HS-27A (cell line): ENCODE measurements around the gene APC2.

ENCODE experiments used
- DNase-seq: peaks from one replicate; pipeline ENCODE4 v3.0.0-alpha.2; 2012; ENCODE audit warnings: low read depth, missing footprints

The APC2 gene

DNA sequence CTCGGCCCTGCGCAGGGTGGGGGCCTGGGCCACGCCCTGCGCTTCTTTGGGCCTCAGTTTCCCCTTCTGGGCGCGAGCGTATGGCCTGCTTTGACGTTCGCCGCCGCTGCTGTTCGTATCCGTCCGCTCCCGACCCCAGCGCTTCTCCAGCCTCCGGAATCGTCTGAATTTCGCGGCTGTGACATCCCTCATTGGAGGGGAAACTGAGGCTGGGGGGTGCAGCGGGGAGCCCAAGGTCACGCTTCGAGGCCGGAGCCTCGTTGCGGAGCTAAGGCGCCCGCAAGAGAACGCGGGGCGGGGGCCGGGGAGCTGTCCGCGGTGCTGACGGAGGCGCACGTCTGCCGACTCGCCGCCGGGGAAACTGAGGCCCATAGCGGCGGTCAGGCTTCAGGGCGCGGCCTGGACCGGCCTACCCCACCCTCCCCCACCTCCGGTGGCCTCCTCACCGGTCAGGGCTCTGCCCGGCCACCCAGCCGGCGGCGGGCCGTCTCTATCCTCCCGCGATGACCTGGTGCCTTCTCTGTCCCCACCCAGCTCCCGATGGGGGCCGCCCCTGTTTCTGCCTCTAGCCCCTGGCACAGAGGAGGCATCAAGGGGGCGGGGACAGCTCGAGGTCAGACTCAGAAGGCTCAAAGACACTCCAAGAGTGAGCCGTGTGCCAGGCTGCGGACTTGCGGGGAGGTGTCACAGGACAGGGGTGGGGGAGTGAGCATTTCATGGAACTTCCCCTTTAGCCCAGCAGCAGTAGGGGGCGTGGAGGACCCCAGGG, 3.0 kb upstream of the APC2 start:
- no peak for DNase-seq

DNA sequence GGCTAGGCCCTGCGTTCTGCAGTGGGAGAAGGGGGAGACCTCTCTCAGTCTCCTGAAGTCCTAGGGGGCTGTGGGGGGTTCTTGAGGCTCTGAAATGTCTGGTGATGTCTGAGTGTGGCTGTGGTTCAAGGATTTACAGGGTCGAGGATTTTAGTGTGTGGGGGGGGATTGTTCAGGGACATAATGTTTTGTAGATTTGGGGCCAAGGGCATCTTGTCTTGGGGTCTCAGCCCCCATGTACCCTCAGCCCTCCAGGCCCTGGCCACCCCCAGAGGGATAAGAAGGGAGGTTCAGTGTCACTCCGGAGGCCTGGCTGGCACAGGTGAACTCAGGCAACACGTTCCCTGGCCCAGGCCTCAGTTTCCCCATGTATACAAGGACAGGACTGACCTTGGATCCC, 2.4 kb upstream of the APC2 start:
- DNase-seq = no peak

DNA sequence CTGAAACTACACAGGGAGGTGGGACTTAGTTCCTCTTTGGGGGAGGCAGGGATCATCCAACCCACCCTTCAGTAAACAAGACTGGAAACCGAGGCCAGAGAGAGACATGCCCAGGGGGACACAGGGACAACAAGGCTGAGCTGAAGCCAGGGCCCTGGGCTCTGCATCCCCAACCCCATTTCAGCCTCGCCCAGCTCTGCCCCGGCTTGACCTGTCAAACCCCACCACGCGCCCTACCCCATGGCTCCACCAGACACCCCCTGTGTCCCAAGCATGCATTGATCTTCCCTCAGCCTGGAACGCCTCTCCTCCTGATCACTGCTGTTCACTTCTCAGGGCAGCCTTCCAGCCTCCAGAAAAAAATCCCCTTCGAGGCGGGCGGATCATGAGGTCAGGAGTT, 2.0 kb upstream of the APC2 start:
- no peak for DNase-seq

DNA sequence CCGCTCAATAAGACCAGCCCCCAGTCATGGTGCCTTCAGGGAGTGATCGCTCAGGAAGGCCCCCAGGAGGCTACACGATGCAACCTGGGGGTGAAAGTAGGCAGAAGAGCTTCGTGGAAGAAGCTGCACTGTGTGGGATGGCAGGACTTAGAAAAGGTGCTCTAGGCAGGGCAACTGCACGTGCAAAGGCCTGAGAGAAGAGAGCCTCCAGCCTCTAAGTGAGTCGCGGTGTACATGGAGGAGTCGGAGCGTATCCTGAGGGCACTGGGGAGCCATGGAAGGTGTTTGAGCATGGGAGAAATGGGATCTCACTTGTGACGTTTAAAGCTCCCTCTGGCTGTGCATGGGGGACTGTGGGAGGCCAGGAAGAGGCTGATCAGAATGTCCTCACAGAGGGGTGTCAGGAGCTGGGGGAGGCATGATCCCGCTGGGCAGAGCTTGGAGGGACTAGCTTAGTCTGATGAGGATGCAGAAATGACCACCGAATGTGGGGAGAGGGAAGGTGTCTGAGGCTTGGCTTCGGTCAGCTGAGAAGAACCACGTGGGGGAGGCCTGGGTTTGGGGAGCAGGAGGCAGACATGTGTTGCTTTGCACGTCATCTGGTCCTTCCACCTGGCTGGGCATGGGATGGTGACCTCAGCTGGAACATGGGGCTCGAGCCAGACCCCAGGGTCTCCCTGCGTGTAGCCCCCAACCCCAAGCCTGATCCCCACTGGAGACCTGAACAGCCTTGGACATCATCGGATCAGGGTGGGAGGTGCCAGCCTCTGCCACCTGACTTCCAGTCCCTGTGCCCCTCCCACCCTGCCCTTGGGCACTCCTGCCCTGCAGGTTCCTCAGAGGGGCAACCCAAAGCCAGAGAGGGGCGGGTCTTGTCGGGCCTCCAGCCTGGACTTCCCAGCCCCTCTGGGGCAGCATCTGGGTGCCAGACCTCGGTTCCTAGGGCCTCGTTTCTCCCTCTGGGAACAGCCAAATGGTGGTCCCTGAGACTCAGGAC, 1.1 kb downstream of the APC2 start:
- DNase-seq = no peak

DNA sequence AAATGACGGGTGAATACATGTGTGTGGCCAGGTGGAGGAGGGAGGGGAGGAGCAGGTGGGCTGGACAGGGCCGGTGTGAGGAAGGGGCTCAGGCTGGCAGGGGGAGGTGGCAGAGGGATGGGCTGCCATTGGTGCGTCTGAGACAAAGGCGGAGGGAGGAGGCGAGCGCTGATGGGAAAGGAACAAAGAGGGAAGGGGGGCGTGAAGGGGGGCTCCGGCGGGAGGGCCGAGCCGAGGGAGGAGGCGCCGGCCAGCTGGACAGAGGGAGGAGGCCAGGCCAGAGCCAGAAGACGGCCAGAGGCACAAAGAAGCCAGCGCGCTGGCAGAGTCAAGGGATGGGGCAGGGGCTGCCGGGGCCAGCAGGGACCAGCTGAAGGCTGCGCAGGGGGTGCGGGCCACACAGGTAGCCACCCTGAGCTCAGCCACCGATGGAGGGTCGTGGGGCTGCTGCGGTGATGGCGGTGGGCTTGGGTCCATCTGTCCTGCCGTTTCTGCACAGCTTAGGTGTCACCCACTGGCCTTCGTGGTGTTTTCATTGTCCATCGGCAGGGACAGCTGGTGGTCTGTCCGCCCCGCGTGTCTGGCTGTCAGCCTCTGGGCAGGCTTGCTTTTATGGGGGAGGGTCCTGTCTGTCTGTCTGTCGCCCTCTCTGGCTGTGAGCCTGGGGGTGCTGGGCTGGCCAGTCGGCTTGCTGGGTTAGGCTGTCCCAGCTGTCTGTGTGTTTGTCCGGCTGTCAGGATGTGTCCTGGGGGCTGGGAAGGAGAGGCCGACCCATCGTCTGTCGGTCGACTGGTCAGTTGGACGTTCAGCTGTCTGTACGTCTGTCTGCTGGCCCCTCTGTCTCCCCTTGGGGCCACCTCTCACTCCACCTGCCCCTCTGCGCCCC, 2.2 kb downstream of the APC2 start:
- no peak for DNase-seq

DNA sequence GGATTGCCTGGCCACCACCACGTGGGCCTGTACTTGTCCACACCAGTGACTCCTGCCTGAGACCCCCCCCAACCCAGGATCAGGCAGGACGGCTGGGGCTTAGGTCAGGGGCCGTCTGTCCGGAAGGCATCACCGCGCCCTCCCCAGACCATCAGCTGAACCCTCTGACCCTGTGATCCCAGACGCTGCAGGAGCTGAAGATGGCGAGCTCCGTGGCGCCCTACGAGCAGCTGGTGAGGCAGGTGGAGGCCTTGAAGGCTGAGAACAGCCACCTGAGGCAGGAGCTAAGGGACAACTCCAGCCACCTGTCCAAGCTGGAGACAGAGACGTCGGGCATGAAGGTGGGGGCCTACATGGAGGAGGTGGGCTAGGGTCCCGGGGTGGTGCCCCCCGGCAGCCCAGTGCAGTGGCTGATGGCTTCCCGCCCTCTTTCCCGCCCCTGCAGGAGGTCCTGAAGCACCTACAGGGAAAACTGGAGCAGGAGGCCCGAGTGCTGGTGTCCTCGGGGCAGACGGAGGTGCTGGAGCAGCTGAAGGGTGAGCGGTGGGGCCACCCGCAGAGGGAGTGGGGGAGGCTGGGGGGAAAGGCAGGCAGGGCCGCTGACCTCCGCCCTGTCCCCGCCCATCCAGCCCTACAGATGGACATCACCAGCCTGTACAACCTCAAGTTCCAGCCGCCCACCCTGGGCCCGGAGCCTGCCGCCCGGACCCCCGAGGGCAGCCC, 3.0 kb downstream of the APC2 start:
- no peak for DNase-seq

DNA sequence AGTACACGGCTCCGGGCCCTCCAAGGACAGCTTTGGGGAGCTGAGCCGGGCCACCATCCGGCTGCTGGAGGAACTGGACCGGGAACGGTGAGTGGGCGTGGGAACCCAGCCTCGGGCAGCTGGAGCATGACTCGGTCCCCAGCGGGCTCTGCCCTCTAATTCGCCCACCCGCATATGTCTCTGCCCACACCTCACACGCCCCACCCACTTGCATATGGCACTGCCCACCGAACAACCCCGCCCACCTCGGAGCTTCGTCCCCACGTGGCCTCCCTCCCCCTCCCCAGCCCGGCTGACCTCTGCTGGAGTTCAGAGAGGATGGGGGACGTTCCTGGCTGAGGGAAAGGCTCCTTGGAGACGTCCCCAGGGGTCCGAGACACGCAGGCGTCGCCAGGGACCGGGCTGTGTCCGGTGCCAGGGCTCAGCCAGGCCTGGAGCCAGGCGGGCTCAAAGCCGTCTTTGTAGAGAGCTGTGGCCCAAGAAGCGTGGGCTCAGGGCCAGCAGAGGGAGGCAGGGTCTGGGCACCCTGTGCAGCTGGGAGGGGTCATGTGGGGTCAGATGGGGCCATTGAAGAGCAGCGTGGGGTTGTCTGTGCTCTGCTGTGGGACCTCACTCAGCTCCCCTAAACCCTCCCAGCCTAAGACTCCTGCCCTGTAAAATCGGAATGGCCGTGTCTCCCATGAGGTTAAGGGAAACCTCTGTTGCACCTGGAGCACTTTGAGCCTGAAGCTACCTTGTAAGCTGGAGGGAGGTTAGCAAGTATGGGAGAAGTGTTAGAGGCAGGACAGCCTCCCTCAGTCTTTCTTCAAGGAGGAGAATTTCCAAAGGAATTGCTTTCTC, 3.8 kb downstream of the APC2 start:
- no peak for DNase-seq

DNA sequence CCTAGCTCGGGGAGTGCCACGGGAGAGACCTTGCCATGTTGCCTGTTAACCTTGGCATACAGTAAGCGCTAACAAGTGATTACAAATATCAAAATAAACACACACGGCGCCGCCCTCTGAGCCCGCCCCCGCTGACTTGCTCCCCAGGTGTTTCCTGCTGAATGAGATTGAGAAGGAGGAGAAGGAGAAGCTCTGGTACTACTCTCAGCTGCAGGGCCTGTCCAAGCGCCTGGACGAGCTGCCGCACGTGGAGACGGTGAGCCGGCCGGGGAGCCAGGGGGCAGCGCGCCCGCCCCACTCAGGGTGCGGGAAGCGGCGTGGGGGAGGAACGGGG, 5.0 kb downstream of the APC2 start:
- no peak for DNase-seq

DNA sequence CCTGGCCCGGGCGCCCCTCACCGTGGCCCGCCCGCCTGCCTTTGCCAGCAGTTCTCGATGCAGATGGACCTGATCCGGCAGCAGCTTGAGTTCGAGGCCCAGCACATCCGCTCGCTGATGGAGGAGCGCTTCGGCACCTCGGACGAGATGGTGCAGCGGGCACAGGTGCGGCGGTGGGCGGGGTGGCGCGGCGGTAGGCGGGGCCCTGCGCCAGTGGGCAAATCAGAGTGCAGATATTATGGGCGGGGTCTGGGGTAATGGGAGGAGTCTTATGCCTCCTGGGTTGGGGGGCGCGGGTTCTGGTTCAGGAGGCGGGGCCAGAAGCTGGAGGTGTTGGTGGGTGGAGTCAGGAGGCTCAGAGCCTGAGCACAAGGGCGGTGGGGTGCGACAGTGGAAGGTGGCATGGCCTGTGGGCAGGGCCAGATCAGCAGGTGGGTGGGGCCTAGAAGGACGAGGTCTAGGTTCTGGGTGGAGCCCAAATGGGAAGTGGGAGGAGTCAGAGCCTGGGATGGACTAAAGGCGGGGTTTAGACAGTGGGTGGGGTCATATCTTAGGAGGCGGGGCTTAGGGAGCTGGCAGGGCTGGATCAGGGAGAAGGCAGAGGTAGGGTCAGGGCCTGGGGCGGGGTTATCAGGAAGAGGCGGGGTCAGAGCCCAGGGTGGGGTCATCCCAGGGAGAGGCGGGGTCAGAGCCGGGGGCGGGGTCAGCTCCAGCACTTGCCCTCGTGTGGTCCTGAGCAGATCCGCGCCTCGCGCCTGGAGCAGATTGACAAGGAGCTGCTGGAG, 5.6 kb downstream of the APC2 start:
- DNase-seq = no peak

DNA sequence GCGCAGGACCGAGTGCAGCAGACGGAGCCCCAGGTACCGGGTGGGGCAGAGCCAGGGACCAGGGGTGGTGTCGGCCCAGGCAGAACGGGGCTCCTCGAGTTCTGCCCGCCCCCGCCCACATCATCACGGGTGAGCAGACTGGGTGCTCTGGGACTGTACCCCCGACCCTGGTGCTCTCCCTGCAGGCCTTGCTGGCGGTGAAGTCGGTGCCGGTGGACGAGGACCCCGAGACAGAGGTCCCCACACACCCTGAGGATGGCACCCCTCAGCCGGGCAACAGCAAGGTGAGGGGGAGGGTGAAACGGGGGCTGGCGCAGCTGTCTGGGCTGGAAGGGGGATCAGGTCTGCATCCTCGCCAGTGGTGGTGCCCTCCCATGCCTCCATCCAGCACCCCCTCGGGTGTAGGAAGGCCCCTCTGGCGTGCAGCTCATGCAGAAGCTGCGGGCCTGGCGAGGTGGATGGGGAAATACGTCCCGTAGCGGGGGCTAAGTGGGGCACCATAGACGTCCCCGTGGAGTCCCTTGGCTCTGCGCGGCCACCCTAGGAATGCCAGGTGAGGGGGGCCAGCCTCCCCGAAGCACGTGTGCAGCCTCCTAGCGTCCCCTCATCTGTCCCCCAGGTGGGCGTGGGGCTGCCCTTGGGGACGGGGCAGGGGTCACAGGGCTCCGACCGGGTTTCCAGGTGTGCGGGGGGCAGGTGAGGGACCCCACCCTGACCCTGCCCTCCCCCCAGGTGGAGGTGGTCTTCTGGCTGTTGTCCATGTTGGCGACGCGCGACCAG, 6.4 kb downstream of the APC2 start:
- no peak for DNase-seq

DNA sequence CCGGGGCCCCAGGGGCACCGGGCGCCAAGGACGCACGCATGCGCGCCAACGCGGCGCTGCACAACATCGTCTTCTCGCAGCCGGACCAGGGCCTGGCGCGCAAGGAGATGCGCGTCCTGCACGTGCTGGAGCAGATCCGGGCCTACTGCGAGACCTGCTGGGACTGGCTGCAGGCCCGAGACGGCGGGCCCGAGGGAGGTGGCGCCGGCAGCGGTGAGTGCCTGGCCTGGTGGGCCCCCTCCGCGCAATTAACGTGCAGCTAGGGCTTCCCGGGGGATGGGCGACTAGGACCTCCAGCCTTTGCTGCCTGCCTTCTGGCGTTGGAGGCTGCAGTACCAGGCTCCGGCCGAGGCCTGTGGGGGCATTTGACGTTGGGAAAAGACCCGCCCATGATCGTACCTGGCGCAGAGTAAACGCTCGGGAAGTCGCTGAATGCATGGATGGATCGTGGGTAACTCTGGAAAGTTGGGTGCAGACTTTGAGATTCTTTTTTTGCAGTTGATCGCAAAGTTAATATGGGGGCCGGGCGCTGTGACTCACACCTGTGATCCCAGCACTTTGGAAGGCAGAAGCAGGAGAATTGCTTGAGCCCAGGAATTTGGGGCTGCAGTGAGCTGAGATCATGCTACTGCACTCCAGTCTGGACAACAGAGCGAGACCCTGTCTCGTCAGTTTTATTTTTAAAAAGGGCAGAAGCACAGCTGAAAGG, 7.3 kb downstream of the APC2 start:
- no peak for DNase-seq

DNA sequence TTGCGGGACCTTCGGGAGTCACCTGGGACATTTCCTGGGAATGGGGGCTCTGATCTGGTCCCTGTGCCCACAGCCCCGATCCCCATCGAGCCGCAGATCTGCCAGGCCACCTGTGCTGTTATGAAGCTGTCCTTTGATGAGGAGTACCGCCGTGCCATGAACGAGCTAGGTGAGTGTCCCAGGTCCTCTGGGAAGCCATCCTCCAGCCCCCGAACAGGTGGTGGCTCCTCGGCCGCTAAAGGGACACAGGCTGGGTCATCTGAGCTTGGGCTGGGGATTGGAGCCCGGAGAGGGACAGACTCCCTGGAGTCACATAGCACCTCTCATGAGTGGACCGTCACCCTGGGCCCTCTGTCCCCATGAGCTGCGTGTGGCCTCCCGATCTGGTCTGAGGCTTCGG, 8.0 kb downstream of the APC2 start:
- DNase-seq = no peak

DNA sequence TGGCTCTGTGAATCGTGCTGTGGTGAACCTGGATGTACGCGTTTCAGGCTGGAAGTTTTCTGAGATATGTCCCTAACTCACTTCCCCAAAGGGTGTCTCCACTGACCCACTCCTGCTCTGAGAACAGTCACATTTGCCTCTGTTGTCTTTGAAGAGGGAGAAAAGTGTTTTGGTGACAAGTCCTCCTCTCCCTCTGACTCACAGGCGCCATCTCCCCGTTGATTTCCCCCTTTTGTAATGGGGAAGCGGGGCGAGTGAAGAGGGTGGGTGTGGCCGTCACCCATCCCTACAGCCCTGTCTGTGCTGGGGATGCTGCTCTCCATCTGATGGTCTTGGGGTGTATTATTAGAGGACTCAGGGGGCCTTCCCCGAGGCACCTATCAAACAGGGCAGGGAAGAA, 9.6 kb downstream of the APC2 start:
- no peak for DNase-seq

DNA sequence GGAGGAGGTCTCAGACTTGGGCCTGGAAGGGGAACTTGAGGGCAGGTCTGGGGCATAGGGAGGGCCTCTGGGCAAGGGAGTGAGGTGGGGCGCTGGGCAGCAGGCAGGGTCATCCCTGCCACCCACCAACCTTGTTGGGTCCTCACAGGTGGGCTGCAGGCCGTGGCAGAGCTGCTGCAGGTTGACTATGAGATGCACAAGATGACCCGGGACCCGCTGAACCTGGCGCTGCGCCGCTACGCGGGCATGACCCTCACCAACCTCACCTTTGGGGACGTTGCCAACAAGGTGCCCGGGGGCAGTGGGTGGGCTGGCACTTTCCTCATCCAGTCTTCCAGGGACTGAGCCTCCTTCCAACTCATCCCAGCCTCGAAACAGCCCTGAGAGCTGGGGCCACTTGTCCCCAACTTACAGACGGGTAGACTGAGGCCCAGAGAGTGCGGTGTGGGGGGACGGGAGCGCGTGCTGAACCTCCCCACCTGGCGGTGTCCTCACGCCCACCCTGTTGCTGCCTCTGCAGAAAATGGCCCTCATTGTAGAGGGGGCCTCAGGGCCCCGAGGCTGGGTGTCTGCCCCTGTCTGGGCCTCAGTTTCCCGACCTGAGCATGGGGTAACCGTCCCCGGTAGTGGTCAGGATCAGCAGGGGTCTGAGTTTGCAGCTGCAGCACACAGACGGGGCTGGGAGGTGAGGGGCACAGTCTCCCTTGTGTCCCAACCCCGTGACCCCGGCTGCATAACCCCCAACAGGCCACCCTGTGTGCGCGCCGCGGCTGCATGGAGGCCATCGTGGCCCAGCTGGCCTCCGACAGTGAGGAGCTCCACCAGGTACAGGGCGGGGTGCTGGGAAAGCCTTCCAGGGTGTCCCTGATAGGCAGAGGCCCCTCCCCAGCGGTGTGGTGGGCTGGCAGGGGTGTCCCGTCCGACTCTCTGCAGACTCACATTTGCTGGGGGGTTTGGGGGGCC, 10.4 kb downstream of the APC2 start:
- DNase-seq = no peak

DNA sequence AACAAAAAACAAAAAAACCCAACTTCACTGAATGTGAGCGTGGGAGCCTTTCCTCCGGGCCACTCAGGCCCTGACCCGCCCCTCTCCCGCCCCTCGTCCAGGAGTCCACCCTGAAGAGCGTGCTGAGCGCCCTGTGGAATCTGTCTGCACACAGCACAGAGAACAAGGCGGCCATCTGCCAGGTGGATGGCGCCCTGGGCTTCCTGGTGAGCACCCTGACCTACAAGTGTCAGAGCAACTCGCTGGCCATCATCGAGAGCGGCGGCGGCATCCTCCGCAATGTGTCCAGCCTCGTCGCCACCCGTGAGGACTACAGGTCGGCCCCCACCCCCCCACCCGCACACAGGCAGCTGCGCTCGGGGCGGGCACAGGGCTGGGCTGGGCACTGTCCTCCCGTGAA, 11.9 kb downstream of the APC2 start:
- DNase-seq = no peak

DNA sequence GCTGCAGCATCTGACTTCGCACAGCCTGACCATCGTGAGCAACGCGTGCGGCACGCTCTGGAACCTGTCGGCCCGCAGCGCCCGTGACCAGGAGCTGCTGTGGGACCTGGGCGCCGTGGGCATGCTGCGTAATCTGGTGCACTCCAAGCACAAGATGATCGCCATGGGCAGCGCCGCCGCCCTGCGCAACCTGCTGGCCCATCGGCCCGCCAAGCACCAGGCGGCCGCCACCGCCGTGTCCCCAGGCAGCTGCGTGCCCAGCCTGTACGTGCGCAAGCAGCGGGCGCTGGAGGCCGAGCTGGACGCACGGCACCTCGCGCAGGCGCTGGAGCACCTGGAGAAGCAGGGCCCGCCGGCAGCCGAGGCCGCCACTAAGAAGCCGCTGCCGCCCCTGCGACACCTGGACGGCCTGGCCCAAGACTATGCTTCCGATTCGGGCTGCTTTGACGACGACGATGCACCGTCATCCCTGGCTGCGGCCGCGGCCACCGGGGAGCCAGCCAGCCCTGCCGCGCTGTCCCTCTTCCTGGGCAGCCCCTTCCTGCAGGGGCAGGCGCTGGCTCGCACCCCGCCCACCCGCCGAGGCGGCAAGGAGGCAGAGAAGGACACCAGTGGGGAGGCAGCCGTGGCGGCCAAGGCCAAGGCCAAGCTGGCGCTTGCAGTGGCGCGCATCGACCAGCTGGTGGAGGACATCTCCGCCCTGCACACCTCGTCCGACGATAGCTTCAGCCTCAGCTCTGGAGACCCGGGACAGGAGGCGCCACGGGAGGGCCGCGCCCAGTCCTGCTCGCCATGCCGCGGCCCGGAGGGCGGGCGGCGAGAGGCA, 15.5 kb downstream of the APC2 start:
- DNase-seq = no peak
